ENCODE data around the gene CSKMT.
A peak's percentile ranks its signal among the peaks of the same experiment; 100 is the strongest.
"Not testable (repeated sequence)": the region's sequence is repeated elsewhere in the genome, so short reads cannot be mapped to it uniquely, and the experiment has no call there.

Gene CSKMT

DNA sequence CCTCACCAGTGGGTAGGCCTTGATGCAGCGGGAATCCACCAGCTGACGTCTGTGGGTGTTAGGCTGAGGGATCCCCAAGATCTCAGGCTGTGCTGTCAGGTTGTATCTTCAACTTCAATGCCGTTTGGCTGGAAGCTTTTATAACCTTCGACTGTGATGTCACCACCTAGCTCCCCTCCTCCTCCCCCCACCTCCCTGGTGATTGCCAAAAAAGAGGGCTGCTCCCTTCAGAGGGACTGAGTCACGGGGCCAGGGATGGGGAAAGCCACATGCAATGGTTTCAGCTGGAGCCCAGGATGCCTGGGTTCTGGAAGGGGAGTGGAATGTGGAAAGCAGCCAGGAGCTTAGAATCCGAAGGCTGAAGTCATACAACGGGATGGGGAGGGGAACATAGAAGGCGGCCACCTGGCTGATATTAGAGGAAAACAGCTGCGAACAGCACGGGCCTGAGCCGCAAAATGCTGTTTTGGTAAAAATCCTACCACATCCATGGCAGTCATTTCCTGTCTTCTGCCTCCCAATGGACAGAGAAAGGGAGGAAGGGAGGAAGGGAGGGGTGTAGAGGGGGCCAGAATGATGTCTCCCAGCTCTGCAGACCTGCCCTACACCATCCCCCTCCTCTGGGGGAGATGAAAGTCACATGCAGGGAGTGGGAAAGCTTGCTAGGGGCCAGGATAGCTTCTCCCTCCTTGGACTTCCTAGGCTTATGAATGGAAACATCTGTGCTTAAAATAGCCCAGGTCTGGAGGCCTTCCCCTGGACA lies 24.5 kb downstream of the CSKMT start, which contains the start of gene LRRN4CL:
LRRN4CL (minus strand) TSS at position 110 of the 763 bp plus-strand sequence. CDS start 1,022 bp downstream, outside the sequence.
- DNase-seq, result no peak

DNA sequence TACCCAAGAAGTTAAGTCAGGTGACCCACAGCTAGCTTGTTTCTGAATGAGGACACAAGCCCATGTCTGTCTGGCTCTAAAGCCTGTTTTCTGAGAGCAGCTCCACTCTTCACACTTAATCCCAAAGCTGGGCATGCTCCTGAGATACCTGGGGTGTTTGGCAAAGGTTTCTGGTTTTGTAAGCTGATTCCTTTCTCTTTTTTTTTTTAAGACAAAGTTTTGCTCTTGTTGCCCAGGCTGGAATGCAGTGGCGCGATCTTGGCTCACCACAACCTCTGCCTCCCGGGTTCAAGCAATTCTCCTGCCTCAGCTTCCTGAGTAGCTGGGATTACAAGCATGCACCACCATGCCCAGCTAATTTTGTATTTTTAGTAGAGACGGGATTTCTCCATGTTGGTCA lies 28.5 kb downstream of the CSKMT start:
- DNase-seq, result not testable (repeated sequence)

DNA sequence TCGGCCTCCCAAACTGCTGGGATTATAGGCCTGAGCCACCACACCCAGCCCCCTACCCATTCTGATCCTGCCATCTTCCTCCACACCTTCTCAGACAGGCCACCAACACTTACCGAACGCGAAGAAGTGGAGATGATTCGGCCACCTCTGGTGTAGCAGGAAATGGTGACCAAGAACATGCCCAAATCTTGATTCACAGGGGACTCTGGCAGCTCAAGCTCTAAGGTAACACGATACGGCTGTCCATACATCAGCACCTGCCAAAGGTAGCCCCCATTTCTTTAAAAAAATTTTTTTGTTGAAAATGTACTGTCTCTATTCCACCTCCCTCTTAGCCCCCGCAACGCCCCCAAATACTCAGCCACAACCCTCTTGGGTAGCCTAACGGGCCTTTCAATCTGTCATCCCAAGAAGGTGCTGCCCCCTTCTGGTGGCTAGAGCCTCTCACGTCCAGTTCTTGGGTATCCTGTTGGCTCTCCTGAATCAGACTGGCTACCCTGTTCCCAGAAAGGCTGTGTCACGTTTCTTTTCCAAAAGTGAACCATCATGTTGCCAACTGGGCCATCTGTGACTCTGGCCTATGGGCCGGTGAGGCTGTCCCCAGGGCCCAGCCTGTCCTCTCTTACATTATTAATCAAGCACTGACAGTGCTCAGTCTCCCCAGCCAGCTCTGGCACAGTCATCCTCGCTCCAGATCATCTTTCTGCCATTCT lies 29.5 kb downstream of the CSKMT start:
- peak; percentile 81 to 84 for DNase-seq

DNA sequence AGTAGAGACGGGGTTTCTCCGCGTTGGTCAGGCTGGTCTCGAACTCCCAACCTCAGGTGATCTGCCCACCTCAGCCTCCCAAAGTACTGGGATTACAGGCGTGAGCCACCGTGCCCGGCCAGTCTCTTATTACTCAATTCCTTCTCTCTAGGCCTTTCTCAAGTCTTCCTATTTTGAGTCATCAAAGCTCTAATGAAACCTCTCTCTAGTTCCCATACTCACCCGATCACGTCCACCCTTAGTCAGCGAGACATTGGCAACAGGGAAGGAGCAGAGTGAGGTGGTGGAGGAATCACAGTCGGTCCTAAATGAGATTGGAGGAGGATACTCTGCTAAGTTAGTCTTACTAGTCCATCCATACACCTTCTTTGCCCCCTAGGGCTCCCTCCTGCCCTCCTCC lies 37.1 kb downstream of the CSKMT start:
- DNase-seq, result peak in 1 of 2 donors; percentile 38

DNA sequence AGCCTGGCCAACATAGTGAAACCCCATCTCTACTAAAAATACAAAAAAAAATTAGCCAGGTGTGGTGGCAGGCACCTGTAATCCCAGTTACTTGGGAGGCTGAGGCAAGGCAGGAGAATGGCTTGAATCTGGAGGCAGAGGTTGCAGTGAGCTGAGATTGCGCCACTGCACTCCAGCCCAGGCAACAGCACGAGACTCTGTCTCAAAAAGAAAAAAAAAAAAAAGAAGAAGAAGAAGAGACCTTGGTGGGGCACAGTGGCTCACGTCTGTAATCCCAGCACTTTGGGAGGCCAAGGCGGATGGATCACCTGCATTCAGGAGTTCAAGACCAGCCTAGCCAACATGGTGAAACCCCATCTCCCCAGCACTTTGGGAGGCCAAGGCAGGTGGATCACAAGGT lies 38.8 kb downstream of the CSKMT start:
- not testable (repeated sequence) for DNase-seq

DNA sequence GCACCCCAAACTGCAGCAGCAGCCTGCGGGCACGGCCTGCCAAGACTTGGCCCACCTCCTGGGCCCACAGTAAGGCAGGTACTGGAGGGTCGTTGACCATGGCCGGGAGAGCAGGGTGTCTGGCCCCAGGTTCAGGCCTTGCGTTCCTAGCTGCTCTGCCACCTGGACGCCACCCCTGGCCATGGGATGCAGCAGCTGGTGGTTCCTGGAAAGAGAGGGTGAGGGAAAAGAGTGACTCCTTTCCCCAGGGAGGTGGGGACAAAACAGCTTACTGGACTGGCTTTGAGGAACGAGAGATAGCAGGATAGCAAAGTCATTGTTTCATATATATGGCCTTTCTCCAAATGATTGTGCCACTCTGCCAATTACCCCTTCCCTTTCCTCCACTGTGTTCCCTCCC lies 40.3 kb downstream of the CSKMT start:
- DNase-seq, result no peak

DNA sequence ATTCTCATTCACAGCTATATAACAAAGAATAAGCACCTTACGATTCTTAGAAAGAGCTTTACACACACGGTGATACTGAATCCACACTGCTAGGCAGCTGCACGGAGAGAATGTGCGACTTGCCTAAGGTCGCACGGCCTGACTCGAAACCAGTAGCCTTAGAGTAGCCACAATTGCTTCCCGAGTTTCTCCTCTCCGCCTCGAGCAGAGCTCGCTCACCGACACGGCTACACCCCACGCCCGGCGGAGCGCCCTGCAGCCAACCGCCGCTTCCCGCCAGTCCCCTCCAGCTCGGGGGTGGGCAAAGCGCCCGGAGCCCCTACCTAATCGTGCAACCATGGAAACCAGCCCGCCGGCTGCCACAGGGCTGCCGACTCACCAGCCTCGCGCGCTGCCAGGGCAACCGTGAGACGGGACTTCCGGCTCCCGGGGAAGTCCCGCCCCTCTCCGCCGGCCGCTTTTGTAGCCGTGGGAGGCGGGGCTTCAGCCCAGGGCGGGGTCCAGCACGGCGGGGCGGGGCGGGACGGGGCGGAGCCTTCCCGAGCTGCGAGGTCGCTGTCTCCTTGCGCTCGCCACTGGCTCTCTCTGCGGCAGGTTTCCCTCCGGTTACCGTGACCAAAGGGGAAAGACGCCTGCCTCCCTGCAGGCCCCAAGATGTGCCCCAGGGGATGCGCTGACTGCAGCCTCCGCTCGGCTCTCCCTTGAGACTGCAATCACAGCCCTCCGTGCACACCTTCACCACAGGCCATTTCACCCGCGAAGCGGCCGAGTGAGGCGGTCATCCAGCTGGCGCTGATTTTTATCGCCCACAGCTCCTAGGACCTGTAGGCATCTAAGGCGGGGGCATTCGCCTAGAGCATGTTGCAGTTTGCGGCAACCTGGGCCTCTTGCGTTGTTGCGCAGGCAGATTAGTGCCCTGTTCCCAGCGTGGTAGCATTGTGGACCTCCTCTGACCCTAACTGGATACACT lies 41.1 kb downstream of the CSKMT start:
- DNase-seq, result peak; percentile 93 to 94

DNA sequence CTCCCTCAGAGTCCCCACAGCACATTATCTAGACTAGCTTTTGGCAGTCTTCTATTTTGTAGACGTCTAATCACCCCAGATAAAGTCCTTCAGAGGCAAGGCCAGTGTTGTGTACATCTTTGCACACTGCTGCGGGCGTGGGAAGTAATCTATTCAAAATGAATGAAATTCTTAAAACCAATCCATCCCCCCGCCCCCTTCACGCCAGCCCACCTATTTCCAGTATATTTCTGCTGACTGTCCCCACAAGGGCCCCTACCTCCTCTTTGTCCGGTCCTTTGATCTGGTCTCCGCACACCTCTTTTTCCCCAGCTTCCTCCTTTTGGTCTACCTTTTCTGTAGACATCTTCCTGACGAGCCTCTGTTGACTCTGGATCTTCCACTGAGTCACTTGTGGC lies 41.7 kb downstream of the CSKMT start:
- DNase-seq, result no peak

DNA sequence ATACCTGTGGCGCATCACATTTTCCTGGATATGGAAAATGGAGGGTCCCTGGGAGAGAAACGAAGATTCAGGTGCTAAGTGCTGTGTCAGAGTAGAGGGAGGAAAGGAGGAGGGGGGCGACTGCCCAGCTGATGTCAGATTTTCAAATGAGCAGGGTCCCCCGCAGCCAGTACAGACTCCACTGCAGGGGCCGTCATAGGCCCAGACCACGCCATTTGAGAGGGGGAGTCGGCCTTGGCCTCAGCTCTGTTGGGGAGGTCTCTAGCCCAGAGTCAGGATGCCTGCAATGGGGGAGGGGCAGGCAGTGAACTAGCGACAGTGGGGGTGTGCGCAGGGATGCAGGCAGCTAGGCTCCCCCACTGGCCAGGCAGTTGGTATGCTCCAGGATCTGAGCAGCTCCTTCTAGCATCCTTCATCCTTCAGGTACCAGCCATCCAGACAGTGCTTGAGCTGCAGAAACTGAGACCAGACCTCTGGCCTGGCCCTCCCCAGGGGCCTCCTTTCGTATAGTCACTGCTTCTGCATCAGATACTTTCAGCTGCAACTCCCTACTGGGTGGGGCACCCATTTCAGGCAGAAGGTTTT lies 42.3 kb downstream of the CSKMT start, which contains the start of the genes BSCL2 and GNG3:
BSCL2 (minus strand) TSS at position 148 of the 585 bp plus-strand sequence. CDS start 229 bp downstream, outside the sequence.
GNG3 (plus strand) TSS at position 400 of the 585 bp plus-strand sequence. CDS start 620 bp downstream, outside the sequence.
- no peak for DNase-seq

DNA sequence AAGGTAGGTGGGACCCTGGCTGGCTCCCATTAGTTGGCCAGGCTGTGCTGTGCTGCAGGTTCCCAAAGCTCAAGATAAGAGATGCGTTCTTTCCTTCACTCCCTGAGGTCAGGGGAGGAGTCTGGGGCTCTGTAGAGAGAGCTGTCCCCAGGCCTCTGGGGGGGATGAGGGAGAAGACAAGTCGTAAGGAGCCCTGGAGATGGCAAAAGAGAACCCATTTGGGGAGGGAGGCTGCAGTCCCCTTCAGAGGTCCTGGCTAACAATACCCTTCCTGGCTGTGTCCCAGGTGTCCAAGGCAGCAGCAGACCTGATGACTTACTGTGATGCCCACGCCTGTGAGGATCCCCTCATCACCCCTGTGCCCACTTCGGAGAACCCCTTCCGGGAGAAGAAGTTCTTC lies 43.3 kb downstream of the CSKMT start:
- DNase-seq, result no peak

DNA sequence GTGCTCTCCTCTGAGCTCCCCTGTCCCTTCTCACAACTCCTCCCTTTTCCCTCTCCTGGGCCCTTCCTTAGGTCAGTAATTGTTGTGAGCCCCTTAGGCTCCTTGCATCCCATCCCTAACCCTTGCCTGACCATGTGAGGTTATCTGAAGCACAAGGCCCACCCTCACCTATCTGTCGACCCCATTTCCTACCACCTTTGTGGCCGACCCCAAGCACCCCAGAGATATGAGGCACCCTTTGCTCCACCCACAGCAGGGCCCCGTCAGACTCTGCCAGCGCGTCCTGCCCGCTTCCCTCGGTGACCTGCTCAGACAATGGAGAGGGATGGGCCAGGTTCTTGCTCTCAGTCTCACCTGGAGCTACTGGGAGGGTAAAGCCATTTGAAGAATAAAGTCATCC lies 43.7 kb downstream of the CSKMT start:
- DNase-seq, result peak; percentile 42 to 61

DNA sequence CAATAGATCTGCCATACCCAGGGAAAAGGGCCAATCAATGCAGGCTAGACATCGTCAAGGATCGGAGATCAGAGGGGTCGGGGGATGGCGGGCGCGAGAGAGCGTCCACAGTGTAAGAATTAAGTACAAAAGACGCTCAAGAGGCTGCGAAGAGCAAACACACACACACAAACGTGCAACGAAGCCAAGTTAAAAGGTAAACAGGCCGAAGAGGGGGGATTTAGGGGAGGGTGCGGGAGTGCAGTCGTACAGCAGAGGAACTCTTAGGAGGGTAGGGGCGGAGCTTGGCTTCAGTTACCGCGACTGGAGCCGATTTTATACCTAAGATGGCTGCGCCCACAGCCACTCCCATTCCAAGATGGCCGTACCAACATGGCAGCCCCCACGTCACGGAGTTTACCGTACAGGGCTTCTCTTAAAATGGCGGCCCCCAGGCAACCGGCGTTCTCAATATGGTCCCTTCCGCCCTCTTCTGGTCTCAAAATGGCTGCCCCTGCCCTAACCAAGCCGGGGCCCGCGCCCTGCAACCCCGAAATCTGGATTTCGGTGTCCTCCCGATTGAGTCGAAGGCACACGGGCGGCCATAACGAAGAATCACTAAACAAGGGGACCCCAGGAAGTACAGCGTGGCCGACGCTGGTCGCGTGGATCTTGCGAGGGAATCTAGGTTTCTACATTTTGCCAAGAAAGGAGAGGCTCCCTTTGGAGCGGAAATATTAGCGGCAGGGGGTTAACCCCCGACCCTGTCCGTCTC lies 44.3 kb downstream of the CSKMT start:
- DNase-seq, result peak; percentile 98 to 99

DNA sequence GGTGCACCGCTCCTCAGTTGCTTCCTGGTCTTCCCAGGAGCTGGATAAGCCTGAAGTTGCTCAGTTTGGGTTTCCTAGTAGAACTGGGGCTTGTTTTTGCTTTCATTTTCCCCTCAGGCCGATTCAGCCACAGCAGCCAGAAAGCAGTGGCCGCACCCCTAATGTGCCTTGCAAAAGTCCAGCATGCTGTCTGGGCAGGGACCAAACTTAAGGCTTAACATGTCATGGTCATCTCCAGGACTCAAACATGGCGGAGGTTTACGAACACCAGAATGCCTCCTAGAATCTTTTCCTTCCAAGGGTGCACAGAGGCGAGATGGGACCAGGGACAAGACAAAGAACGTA lies 44.9 kb downstream of the CSKMT start:
- DNase-seq, result no peak

DNA sequence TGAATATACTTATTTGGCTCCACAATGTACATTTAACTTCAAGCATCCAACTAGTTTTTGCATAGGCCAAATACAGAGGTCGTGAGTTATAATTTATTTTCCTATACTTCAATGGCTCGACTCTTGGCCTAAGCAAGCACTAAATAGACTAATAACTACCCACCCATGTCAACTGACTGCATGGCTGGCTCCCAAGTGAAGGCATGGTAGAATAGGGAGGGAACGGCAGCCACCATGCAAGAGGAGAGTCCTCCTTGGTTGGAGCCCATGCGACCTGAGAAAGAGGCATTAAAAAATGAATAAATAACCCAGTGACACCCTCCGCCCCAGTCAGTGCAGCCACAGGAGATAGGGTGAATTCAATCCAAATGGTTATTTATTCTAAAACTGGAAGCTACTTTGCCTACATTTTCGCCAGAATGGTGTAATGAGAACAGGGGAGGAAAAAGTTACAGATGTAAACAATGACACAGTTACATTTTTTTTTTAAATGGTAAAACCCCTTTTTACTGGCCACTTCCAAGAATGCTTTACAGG lies 47.2 kb downstream of the CSKMT start:
- DNase-seq, result no peak

DNA sequence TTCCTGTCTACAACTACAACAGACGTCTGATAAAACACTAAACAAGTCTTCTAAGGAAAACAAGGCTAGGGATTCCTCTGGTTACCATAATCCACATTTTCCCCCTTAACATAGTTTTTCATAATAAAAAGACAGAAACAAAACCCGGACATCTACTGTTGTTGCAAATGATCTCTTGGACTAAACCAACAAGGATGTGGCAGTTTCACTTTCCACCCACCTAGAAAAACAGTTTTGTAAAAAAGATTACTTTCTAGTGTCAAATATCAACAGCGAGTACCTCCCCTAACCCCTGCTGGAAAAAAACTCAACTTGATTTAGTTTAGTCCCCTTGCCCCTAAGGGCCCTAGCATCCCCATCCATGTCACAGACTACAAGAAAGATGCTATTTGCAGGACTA lies 47.7 kb downstream of the CSKMT start:
- DNase-seq, result no peak

DNA sequence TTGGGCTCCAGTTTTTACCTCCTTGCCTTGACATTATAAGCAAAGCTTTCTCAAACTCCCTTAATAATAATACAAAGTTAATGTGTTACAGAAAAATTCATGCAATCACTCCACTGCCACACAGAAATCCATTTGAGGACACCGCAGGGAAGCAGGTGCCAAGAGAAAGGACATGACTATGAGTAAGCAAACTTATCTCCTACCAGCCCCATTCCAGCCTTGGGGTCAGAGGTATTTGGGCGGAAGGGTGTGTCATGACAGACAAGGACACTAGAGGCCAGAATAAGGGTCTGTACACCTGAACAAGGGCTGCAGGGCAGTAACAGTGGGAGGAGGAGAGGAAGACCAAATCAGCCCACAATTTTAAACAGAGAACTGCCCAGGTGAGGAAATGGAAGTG lies 48.2 kb downstream of the CSKMT start:
- DNase-seq, result no peak

DNA sequence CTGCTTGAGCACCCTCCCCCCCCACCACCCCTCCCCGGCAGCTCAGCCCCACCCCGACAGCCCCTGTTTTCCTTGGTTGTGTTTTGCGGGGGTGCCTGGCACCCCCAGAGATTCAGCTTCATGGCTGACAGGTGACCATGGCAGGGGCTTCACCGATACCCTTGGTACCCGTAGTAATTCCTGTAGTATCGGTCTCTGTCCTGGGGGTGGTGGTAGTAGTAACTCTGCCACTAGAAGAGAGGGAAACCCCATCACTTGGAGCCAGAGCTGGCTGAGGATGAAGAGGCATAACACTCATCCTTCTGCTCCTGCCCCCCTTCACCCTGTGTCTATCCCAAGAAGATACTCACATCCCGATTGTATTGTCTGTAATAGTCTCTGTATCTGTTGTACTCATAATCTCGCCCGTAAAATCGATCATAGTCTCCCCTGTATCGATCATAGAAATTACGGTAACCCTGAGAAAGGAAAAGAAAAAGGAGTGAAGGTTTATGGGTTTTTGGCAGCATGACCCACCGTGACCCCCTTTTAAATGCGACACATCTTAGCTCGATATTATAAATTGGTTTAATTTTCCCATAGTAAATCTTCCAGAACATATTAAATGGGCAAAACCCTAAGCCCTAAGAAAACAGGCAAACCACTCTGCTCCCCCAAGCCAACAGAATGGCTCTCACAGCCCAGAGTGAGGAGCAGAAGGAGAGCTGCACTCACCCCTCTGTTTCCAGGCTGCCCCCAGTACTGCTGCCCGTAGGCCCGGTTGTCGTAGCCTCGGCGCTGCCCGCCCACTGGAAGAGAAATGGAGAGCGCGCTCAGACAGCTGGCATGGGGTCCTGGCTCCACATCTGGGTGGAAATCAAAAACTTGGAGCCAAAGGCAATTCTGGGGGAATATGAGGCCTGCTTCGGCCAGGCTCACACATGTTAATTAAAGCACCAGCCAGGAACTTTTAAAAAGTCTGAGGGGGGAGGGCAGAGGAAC lies 50.3 kb downstream of the CSKMT start:
- DNase-seq, result no peak

DNA sequence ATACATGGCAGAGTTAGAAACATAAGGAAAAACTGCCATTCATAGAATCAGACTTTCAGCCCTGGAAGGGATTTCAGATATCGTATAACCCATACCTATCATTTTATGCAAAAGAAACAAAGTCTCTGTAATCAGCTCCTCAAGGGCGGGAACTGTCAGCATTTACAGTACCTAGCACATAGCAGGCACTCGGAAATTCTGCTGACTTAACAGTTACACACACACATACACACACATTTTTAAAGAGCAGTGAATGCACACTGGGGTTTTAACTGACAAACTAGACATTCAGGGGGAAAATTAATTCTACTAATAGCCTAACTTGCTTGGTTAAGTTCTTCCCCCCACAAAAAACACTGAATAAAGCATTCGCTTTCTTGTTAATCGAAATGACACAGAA lies 51.1 kb downstream of the CSKMT start:
- no peak for DNase-seq

DNA sequence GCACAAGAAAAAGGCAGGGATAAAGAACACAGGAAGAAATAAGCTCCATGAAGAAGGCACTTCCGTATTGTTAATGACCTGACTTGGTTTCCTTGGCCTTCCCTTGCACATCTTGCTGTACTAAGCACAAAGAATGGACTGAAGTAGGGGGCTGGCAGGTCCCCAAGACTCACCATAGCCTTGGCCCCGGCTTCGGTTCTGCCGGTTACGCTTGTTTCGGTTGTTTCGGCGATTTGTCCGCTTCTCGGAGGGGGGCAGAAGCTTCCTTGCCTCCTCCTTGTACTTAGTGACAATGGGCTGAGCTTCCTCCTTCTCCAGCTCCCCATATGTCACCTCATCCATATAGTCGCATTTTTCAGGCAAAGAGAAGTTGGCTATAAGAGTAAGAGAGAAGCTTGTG lies 51.7 kb downstream of the CSKMT start:
- no peak for DNase-seq

Data from CD4-positive, alpha-beta T cell treated with Interleukin-4 for 1 hour (primary cell).